ENCODE results near the gene MTG1.
"Not testable (repeated sequence)": the region's sequence is repeated elsewhere in the genome, so short reads cannot be mapped to it uniquely, and the experiment has no call there.

The MTG1 gene

GRCh38 chr10:133359554-133359971 lies 34.4 kb upstream of the MTG1 start:
- peak; percentile 18 for DNase-seq

DNA sequence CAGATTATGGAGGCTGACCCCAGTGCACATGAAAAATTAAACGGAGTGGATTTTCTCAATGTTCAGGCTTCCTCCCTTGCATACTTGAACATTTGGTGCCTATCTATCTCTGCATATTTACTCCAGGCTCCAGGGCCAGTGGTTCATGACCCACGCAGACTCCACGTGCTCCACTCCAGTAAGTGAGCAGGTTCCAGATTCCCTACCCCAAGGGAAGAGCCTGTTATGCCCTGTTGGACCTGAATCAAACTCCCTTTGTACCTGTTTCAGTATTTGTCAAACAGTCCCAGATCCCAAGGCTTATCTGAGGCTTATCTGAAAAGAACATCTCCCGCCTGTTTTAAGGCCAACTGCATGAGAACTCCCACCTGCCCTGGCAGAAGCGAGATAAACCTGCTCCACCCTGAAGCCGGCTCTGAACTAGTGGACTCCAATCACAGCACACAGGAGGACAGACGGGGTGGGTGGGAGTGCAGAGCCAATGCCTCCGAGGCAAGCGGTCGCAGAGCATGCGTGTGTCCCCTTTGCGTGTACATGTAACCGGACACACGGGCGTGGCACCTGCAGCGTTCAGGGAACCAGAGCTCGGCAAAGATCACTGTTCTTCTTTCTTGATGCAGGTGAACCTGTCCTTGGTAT lies 33.9 kb upstream of the MTG1 start:
- no peak for DNase-seq

DNA sequence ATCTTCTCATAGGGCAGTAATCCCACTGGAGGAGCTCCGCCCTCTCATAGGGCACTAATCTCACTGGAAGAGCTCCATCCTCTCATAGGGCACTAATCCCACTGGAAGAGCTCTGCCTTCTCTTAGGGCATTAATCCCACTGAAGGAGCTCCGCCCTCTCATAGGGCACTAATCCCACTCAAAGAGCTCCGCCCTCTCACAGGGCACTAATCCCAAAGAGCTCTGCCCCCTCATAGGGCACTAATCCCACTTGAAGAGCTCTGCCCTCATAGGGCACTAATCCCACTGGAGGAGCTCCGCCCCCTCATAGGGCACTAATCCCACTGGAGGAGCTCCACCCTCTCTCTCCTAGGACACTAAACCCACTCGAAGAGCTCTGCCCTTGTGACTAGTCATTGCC lies 32.7 kb upstream of the MTG1 start:
- no peak for DNase-seq

DNA sequence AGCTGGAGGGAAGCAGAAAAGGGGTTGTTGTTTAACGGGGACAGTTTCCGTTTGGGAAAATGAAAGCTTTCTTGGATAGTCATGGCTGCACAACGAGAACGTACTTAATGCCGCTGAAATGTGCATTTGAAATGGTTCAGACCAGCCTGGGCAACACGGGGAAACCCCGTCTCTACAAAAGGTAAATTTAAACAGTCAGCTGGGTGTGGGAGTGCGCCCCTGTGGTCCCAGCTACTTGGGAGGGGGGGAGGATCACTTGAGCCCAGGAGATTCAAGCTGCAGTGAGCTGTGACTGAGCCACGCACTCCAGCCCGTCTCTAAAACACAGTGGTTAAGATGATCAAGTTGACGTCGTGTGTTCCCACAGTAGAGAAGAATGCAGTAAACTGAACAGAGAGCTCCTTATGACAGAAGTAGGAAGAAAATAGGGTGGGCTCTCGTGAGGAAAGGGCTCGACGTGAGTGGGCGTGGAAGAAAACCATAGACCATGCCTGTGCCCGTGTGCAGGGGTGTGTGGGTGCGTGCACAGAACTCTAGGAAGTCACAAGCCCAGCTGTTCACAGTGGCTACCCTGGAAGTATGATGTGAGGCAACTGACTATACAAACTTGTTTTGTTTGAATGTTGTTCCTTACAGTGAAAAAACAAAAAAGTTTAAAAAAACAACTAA lies 32.0 kb upstream of the MTG1 start:
- no peak for DNase-seq

- DNase-seq, result no peak
Observed at GRCh38 chr10:133362846-133363245, 31.1 kb upstream of the MTG1 start.

DNA sequence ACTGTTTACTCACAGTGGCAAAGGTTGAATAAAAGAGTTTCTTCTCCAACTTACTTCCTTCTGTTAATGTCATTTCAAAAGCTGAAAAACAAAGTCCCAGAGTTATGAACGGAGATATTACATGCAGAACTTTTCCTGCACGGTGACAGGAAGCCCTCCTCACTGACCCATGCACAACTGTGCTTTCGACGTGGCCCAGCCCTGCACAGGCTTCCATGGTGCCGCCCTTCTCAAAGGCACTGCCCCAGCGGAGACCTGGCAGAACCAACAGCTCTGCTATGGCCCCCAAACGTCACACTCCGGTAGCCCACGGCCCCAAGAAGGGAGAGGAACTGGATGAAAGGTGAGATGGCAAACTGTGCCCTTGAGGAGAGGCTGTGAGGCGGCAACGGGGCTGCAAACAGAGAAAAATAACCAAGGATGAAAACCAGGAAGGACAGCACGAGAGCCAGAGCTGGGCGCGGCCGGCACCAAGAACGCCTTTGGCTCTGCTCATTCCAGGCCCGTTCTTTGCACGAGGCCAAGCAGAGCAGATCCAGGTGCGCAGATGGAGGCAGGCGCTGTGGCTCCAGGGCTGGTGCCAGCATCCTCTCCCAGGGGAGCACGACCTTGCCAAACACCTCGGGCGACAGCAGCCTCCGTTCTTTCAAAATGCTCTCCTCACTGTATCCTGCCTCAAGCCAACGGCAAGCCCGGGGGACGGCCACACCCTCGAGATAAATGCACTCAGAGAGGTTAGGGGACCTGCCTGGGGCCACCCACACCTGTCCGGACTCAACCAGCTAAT lies 29.1 kb upstream of the MTG1 start:
- no peak for DNase-seq

DNA sequence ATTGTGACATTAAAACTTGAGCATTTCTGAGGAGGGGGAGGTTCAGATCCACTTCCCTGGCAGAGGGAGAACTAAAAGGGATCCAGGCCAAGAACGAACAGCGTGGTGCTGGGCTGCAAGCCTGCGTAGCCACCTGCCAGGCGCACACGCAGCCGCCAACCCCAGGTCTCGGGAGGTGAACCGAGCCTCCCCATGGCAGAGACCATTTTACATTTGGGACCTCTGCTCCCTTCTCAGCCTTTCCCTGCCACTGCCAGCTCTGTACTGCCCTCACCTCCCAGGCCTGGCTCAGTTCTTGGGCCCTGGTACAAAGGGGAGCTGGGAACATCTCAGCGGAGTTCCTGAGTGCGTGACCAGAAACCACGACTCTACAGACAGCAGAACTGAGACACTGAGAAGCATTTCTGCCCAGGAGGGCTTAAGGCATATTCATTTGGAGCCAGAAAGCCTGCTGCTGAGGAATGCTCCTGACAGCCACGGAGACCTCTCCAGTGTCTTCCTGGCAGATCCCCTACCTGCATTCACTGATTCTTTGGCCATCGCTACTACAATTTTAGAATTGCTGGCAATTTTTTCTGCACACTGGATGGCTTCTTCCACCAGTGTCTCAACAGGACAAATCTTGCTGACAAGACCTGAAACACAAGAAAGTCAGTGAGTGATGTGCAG lies 28.4 kb upstream of the MTG1 start:
- DNase-seq, result no peak

GRCh38 chr10:133366130-133366478 lies 27.9 kb upstream of the MTG1 start:
- no peak for DNase-seq

DNA sequence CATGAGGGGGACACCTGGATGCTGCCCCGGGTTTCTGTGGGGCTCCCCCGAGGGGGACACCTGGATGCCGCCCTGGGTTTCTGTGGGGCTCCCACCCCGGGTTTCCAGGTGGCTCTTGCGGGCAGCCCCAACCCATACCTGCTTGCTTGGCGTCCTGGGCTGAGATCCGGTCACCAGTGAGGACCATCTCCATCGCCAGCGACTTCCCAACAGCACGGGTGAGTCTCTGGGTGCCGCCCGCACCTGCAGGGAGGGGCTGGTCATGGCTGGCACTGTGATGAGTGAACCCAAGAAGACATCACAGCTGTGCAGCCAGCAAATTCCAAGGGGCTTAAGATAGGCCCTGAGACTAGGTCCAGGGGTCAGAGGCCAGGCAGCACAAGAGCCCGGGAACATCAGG lies 27.2 kb upstream of the MTG1 start:
- no peak for DNase-seq

DNA sequence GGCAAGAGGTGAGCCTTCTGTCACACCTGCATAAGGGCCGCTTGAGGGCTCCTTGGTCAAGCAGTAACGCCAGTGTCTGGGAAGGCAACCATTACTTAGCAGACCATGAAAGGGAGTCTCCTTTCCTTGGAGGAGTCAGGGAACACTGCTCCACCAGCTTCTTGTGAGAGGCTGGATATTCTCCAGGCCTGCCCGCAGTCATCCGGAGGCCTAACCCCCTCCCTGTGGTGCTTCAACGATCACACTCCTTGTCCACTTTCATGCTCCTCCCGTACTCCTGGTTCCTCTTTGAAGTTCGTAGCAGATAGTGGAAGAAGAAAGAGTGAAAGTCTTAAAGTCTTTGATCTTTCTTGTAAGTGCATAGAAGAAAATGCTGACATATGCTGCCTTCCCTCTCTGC lies 26.5 kb upstream of the MTG1 start:
- DNase-seq, result not testable (repeated sequence)

DNA sequence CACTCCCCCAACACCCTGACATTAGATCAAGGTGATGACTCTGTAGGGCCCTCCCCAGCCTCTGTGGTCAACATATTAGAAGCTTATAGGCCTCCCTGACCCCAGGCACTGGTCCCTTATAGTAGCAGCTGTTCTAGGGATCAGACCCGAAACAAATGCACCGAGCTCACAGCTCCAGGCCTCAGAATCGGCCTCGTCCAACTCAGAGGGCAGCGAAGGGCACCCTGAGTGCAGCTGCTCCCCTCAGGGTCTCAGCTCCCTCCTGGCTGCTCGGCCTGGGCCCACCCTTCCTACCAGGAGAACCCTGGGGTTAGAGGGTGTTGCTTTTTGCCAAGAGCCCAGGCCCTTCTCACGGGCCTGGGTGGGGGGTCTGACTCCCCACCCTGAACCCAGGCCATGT lies 25.8 kb upstream of the MTG1 start:
- DNase-seq, result no peak

GRCh38 chr10:133370030-133370786 lies 23.7 kb upstream of the MTG1 start:
- DNase-seq, result no peak

GRCh38 chr10:133372507-133372906 lies 21.4 kb upstream of the MTG1 start:
- DNase-seq, result no peak

DNA sequence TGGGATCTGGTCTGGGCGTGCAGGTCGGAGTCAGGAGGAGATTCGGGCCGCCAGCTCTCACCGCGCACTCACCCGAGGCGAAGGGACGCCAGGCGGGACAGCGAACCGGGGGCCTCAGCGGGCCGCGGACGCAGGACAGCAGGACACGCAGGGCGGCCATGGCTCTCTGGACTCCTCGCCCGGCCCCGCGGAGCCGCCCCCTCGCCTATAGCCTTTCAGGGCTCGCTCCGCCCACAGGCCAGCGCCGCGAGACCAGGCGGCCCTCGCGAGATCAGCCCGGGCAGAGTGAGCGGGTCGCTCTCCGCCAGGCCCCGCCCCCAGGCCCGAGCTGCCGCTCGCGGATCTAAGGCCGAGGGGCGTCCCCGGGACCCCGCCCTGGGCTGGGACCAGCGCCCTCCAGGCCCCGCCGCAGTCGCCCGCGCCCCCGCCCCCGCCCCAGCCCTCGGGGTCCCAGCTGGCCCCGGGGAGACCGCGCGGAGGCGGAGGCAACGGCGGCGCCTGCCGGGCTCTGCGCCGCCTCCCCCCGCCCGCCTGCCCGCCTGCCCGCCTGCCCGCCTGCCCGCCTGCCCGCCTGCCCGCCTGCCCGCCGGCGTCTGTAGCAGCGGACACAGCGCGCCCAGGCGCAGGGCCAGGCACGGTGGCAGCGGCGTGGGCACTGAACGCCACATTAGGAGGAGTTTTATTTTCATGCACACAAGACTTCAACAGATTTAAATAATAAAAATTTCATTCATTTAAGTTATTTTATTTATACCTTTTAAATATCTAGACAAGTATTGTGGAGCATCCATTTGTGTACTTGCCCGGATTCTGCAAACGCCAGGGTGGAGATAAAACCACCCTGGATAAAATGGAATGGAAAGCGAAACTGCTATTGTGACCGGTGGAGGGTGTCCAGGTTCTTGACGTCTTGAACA lies 20.5 kb upstream of the MTG1 start, which contains the start of gene ECHS1:
TSS of gene ECHS1 (minus strand) at position 181 of the 917 bp plus-strand sequence. CDS start at position 160, 21 bp downstream.
- peak; percentile 71 for DNase-seq

- no peak for DNase-seq
Observed at GRCh38 chr10:133375357-133376115, 18.4 kb upstream of the MTG1 start.

- DNase-seq, result not testable (repeated sequence)
Observed at GRCh38 chr10:133376183-133376582, 17.8 kb upstream of the MTG1 start.

- DNase-seq, result no peak
Observed at GRCh38 chr10:133377025-133377817, 16.7 kb upstream of the MTG1 start.

GRCh38 chr10:133377818-133378250 lies 16.1 kb upstream of the MTG1 start:
- no peak for DNase-seq

GRCh38 chr10:133378251-133379096 lies 15.5 kb upstream of the MTG1 start:
- DNase-seq, result no peak

All from NCI-H748 treated with DMSO at 0.1 percent for 48 hours (cell line).